ENCODE data around the gene CA10.

DNA sequence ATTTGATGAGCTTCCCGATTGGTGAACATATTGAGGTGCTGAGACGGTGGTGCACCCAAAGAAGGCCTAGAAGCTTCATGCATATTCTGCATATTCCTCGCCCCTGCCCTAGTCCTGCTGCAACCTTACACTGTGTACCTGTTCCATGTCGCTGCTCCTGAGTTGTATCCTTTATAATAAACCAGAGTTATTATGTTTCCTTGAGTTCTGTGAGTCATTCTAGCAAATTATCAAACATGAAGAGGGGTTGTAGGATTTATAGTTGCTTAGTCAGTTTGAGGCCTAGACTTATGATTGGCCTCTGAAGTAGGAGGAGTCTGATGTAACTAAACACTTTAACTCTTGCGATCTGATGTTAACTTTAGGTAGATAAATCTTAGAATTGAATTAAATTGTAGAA, 436.8 kb downstream of the CA10 start:
- TF ChIP-seq POLR2A (IDR thresholded peaks at IDR 0.05) = no peak
- TF ChIP-seq, protein P1, sequence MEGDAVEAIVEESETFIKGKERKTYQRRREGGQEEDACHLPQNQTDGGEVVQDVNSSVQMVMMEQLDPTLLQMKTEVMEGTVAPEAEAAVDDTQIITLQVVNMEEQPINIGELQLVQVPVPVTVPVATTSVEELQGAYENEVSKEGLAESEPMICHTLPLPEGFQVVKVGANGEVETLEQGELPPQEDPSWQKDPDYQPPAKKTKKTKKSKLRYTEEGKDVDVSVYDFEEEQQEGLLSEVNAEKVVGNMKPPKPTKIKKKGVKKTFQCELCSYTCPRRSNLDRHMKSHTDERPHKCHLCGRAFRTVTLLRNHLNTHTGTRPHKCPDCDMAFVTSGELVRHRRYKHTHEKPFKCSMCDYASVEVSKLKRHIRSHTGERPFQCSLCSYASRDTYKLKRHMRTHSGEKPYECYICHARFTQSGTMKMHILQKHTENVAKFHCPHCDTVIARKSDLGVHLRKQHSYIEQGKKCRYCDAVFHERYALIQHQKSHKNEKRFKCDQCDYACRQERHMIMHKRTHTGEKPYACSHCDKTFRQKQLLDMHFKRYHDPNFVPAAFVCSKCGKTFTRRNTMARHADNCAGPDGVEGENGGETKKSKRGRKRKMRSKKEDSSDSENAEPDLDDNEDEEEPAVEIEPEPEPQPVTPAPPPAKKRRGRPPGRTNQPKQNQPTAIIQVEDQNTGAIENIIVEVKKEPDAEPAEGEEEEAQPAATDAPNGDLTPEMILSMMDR (IDR thresholded peaks at IDR 0.05) = no peak

Measured in heart left ventricle (tissue), 13 donors.